GM08714 (cell line): Measurements from ENCODE around the gene LRRC4.

Source experiments
- H3K4me3 ChIP-seq: fragments of 200-500 bp; sonication (Bioruptor generic); 2 replicates; pipeline ENCODE4 v1.5.1; 2014; ENCODE audit warnings: mild to moderate bottlenecking, low read length, inconsistent platforms
- ZNF274 ChIP-seq: IDR thresholded peaks from 2 replicates; pipeline ENCODE4 v1.6.1; 2012; ENCODE audit warnings: mild to moderate bottlenecking, low read depth, low read length

Gene LRRC4

GRCh38 chr7:127979113-127979727, 52.0 kb downstream of the LRRC4 start:
- TF ChIP-seq ZNF274 = no peak
- no peak overlapping the region for H3K4me3 ChIP-seq

- no peak overlapping the region for H3K4me3 ChIP-seq
- no peak for TF ChIP-seq ZNF274
Observed at GRCh38 chr7:127978421-127978820, 52.8 kb downstream of the LRRC4 start.
